Lung microvascular endothelial cell (primary cell): ENCODE measurements around the gene RBM17. TPM values are rescaled to one million over a fixed set of nuclear protein-coding genes. Genes with fewer than 3 reads are reported as not detected.
"Not testable (repeated sequence)": the region's sequence is repeated elsewhere in the genome, so short reads cannot be mapped to it uniquely, and the experiment has no call there.

Source experiments
- DNase-seq, 2 donors: peaks; one replicate each; pipeline versions ENCODE4 v3.0.0 to v3.0.0-alpha.2; 2010; ENCODE audit warnings: low read depth in 2 of 2
- total RNA-seq: library from RNA; depleted of rRNA; stranded (reverse); fragments of >200 nt; gene quantifications from 2 replicates; pipeline ENCODE4 v1.2.1, GENCODE V29; 2014

The RBM17 gene
- total RNA-seq, 1 donor from 2014 or later = 33.9 TPM

DNA sequence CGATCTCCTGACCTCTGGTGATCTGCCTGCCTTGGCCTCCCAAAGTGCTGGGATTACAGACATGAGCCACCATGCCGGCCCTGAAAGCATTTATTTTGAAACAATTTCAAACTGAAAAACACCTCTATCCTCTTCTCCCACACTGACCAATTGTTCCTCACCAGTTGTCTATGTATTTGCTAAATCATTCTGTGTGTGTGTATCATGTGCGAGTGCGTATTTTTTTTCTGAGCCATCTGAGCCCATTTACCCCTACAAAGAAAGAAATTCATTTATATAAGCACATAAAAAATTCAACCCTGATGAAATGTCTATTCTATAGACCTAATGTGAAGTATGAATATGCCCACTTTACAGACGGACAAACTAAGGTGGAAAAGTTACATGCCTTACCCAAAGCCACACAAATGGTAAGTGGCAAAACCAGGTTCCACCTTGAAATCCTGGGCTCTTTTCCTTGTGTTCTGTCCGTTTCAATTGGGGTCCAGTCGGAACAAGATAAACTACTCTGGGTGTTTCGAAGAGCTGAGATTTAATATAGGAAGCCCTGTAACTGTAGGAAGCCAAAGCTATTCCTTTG lies 46.8 kb downstream of the RBM17 start:
- DNase-seq = no peak

DNA sequence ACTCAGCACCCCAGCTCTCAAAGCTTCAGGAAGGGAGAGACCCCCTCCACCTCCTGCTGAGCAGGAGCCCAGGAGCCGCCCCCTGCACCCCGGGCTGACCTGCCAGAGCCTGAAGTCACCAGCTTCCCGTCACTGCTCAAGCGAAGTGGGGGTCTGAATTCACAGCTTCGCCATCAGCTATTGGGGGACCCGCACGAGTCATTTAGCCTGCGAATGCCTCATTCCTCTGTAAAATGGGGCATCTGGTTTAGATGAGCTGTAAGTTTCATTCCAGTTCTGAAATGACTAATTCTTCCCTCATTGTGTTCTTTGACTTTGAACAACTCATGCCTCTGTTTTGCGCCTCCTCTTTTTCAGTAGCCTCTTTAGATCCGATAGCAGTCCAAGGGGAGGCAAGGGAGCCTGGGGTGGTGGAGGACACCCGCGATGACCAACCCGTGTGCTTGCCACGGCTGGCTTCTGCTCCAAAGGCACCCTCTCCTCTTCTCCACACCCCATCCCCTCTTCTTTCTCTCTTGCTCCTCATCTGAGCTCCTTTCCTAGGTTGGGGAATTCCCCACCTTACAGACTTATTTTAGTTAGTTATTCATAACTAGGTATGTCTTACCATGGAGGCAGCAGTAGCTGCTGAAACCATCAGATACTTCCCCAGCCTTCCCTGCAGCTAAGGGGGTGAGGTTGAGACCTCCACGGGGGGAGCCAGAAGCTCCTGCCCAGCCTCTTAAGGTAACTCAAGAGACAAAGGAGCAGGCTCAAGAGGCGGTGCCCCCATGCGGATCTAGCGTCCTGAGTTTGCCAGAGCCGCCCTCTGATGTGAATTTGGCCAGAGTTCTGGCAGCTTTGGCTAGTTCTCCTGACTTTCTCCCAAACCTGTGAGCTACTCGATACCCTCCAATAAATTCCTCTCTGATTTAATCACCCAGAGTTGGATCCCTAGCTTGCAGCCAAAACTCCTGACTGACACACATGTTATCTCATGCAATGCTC lies 47.7 kb downstream of the RBM17 start:
- peak; percentile 31 to 57 for DNase-seq

DNA sequence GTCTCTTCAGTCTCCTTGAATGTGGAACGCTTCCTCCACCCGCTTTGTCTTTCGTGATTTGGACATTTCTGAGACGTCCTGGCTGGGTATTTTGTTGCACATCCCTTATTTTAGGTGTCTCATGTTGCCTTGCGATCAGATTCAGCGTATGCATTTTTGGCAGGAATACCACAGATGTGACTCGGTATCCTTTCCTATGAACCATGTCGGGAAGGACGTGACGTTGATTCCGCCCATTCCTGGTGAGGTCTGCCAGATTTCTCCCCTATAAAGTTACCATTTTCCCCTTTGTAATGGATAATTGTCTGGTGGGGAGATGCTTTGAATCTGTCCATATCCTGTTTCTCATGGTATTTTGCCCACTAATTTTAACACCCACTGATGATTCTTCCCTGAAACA lies 49.6 kb downstream of the RBM17 start:
- peak; percentile 79 to 97 for DNase-seq

DNA sequence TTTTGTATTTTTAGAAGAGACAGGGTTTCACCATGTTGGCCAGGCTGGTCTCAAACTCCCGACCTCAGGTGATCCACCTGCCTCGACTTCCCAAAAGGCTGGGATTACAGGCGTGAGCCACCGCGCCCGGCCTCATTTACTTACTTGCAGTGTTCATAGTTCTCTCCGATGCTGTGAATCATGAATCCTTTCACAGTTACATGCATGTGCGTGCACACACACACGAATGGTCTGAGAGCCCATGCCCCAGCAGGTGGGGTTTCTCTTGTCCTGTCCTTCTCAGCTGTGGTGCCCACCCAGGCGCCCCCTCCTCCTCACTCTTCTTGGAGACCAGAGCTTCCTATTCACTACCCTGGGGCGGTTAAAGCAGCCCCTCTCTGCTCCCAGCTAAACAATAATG lies 50.6 kb downstream of the RBM17 start:
- DNase-seq = no peak

DNA sequence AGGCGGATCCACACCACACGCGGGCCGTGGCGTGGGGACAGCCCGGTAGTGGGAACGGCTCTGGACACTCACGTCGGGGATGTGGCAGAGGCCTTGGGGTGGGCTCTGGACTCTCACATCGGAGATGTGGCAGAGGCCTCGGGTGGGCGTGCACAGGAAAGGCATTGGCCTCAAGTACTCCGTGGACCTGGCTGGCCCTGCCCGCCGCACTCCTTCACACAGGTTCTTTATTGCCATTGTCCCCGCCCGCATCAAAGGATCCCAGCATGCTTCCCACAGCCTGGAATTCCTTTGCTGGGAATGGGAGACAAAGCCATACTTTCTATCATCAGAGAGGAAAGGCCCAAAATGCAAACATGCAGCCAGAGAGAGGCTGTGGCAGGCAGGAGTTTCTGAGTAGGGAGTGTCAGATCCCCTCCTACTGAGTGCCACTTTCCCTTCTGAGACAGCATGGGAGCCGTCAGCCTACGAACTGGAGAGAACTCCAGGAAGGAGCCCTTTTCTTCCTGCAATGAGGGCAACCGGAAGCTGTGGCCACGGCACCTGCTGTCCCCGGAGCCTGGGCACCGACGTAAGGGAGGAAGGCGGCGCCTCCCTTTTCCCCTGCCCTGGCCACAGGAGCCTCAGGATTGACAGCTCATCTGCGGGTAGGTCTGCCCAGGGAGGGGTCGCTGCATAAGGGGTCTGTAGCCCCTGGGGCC lies 51.5 kb downstream of the RBM17 start:
- DNase-seq = peak in 1 of 2 donors; percentile 51

DNA sequence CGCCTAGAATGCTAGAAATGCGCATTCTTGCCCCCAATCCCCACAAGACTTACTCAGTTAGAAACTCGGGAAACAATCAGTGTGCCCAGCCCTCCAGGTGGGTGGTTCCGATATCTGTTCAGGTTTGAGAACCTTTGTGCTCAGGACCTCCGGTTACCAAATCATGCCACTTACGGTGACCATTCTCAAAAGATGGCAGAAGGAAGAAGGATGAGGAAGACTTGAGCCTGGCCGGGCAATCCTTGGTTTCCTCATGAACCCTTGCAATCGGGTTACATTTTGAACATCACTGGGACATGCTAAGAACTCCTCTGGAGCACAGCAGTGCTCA lies 52.1 kb downstream of the RBM17 start:
- no peak for DNase-seq

DNA sequence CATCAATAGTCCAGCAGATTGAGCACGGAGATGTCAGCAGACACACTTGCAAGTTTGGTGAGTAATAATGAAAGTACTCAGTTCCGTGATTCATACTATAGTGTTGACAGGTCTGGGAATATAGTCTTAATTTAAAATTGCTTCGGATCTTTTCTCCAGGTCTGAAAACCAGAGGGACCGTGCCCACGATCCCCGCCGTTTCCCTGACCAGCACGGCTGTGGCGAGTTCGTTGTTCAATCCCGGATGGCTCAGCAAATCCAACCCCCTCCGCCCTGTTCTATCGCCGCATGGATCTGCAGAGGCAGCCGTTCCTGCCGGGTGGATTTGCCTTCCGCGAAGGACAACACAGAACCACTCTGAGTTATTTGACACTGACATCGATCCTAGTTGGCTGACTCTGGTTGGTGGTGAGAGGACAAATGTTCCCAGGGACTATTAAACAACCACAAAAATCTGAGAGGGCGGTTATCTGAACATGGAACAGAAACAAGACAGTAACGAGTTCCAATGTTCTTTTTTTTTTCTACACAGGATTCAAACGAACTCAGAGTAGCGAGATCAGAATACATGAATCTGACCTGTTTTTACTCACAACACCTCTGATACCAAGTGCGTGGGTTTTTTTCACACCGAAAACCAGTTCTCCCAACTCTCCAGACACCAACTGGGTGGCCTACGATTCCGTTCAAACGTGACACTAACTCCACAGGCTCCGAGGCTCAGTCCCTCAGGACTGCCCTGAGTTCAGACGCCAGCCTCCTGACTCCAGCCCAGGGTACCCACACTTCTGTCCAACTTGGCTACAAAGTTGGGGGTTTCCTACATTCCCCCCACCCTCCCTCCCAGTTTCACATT lies 52.7 kb downstream of the RBM17 start:
- peak; percentile 48 to 73 for DNase-seq

DNA sequence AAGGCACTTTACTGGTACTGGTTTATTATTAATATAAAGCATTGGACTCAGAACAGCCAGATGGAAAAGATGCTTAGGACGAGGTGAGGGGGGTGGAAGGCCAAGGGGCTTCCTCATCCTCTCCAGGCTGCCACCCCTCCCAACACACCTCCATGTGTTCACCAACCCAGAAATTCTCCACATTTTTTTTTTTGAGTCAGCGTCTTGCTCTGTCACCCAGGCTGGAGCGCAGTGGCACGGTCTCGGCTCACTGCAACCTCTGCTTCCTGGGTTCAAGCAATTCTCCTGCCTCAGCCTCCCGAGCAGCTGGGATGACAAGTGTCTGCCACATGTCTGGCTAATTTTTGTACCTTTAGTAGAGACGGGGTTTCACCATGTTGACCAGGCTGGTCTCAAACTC lies 53.4 kb downstream of the RBM17 start:
- not testable (repeated sequence) for DNase-seq

DNA sequence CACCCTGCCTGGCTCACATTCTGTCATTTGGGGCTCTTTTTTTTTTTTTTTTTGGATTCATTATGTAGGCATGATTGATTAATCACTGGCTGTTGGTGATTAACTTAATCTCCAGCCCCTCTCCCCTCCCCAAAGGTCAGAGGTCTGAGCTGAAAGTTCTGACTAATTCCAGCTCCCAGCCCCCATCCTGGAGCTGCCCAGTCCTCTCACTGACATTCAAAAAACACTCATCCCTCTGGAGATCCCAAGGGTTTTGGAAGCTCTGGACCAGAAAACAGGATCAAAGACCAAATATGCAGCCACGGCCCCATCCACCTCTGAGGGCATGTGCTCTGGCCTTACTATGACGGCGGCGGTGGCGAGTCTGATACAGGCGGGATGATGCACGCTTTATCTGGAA lies 53.8 kb downstream of the RBM17 start:
- DNase-seq = no peak

DNA sequence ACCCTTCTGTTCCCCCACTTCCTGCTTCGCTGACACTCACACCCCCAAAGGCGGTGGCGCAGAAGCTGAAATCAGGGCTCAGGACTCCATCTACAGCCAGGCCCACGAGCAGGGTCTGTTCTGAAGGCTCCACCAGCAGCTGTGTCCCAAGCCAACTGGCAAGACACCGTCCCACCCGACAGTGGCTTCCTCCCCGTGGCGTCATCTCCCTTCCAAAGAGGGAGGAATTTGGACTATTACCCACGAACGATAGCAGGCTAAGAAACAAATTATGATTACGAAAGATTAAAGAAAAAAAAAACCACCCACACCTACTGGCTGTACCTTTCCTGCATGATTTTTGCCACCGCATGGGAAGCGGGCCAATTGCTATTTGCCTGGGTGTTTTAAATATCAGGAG lies 54.3 kb downstream of the RBM17 start:
- DNase-seq = no peak

DNA sequence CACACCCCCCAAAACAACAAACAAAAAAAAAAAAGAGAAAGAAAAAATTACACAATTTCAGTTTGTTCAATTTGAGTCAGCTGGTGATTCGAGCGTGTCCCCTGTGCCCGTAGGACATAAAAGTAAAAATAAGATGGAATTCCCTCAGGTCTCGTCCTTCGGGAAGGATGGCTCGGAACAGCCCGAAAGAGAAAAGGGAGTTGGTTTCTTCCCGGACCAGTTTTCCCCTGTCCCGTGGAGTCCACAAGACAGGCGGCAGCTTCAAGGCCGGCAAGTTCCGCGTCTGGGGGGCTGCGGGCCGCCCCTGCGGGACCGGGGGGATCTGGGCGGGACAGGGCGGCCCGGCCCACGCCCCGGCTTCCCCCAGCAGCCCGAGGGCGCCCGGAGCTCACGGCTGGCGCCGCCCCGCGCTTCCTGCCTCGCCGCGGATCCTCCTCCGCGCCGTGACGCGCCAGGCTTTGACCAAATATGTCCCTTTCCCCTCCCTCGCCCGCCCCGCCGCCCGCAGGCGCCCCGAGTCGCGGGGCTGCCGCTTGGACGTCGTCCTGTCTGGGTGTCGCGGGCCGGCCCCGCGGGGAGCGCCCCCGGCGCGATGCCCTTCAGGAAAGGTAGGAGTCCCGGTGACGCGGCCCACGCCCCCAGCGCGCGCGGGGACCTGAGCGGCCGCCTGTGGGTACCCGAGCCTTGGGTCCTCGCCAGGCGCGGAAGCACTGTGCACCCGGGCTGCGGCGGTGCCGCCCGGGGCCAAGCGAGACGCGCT lies 55.8 kb downstream of the RBM17 start:
- DNase-seq = peak; percentile 90 to 95

DNA sequence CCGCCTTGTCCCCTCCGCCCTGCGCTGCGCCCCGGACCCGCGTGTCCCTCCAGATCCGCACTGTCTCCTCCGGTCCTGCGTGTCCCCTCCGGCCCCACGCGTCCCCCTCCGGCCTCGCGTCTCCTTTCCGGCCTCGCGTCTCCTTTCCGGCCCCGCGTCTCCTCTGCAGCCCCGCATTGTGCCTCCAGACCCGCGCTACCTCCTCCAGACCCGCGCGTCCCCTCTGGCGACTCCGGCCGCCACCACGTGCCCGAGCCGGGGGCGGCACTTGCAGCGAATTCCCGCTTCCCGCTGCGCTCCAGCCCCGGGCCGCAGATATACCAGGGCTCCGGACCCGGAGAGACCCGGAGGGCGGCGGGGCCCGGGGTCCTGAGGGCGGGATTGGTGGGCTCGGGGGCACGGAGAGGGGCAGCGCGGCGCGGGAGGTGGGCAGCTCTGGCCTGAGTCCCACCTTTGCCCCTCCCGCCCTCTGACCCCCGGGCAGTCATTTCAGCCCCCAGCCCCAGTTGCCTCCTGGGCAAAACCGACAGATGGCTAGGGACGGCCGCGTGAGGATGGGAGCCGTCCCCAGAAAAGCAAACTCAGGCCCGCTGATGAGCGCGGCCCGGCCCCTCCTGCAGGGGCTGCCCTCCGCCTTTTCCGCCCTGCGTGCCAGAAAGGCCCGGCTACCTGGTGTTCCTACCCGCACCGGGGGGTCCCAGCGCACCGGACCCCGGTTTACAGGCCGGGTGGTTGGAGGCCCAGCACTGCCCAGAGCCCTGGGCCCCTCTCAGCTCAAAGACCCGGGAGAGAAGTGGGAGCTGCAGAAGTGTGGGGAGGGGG lies 56.5 kb downstream of the RBM17 start:
- DNase-seq = peak in 1 of 2 donors; percentile 45

DNA sequence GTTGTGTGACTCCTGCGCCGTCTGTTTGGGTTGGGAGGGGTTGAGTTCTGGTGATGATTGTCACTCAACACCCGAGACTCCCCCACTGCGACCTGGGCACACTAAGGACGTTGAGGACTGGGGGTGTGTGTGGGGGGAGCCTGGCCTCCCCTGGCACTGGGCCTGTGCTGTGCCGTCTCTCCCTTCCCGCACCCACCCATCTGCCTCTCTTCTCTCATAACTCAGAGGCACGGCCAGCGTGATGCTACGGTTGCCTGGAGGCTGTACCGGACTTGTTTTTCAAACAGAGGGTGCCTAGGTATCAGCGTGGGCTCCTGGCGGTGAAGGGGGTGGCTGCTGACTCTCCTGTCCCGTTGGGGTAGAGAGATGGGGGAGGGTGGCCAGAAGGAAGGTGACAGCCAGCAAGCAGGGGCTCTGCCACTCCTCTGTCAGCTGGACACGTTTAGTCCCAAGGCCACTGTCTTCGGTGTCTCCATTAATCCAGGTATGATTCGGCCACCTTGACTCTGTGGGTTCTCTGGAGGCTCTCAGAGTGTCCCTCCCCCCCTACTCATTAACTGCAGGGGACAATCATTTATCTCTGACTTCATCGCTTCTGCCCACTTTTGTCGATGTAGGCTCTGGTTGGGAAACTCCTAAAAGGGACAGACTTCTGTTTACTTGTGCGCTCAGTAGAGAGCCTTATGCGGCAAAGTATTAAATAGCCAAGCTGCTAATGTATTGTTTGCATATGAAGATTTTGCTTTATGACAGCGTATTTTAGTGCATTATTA lies 57.4 kb downstream of the RBM17 start:
- peak in 1 of 2 donors; percentile 40 for DNase-seq

DNA sequence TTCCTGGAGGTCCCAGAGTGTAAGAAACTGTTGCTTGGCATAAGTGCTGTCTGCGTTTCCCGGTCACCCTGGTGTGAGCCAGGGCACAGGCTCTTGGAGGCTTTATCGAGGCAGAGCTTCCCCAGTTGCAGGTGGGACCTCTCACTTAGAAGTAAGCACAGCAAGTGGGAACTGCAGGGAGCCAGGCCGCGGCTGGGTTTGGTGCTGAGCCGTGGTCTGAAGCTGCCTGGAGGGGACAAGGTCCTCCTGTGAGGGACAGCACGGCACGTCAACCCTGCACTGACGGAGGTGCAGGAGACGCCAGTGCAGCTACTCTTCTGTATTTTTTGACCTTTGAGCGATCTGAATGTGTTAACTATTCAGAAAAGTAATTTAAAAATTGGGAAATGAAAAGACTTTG lies 58.1 kb downstream of the RBM17 start:
- no peak for DNase-seq

DNA sequence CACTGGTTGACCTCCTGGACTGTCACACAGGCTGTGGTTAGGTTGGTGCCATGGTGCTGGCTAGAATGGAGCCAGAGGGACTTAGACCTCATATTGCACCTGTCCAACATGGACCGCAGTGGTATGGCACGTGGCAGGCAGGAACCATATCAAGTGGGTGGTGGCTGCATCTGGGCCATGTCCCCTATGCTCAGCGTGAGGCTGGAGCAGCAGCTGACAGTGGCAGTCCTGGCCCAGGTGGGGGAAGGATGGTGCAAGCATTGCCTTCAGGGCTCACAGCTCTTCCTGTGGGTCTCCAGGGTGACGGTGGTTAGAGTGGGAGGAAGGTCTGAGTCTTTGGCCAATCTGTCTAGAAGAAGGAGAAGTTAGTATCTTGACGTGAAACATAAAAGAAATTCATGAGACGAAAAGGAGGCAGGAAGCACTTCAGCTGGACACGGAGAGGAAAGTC lies 59.4 kb downstream of the RBM17 start:
- no peak for DNase-seq

DNA sequence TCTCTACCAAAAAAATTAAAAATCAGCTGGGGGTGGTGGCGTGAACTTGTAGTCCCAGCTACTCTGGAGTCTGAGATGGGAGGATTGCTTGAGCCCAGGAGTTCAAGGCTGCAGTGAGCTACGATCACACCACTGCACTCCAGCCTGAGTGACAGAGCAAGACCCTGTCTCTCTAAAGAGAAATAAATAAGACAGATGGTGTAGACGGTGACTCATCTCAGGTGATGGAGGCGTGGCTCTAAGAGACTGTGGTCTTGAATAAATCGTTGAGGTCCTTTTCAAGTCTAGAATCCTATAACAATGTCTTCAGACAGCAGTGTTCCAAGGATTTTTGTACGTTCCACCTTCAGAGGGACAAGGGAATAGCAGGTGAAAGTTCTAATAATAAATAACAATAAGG lies 60.1 kb downstream of the RBM17 start:
- no peak for DNase-seq

DNA sequence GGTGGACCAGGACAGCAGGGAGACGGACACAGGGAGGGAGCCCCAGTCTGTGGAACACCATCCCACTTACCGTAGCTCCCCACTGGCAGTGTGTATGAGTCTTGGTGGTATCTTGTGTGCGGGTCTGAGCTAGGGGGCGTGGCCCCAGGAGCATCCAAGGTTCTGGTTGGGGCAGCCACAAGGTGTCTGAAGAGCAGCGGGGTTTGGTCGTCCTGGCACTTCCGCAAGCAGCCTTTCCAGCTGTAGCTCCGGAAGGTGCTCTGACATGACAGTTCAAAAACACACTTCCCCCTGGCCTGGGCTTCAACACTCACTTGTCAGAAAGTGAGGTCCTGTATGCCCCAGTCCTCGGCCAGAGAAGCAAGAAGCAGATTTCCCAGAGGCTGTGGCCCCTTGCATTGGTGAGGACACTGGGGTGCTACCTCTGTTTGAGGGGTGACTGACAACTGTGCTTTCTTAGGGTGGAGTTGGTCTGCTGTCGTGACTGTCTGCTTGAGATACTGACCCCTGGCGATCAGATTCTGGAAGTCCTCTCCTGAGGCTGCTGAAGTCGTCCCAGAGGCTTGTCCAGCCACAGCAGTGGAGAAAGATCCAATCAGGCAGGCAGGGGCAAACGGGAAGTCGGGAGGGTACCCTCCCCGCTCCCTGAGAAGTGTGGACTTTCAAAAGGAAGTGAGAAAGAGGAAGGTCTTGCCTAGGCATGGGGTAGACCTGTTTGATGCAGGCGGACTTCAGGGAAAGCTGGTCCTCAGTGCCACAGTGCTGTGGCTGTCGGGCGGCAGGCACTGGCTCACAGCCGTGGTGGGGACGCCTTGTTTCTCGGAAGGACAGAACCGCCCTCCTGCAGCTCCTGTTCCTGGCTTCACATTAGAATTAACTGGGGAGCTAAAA lies 62.5 kb downstream of the RBM17 start:
- DNase-seq = peak; percentile 63 to 83

DNA sequence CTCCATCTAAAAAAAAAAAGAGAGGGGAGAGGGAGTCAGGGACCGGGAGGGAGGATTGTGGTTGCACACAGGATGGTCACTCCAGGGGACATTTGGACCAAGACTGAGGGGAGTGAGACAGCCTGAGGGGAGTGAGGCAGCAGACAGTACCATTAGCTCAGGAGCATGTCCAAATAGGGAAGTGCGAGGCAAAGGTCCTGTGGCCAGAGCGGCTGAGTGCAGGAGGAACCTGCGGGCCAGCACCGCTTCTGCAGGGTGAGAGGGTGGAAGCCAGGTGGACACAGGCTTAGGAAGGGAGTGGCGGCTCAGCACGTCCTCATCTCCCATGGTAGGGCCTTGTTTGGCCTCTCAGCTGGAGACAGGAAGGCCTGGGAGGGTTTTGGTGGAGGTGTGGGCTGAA lies 65.0 kb downstream of the RBM17 start:
- DNase-seq = no peak
